Measurements from ENCODE around the gene DLG3. TPM values are rescaled to one million over a fixed set of nuclear protein-coding genes. Genes with fewer than 3 reads are reported as not detected.

The DLG3 gene
- total and polyA plus RNA-seq, 2 of the 8 experiments (the other 6 are each of a cell fraction or from before 2014, with no cell fraction given) = 29.2 to 63.8 TPM

GRCh38 chrX:70527610-70528345 lies 83.1 kb downstream of the DLG3 start:
- CTCF ChIA-PET (ENCODE audit: partially characterized antibody) = interaction anchor here (1.1 to 1.7 kb wide), 2 partner anchors 16 to 26 kb away, joined by 3 to 5 read pairs; no protein-coding TSS in a partner anchor

More at GRCh38 chrX:70527610-70528345, 83.1 kb downstream of the DLG3 start:
- no peak overlapping the region for H3K4me3 ChIP-seq (ENCODE audit: extremely low read depth in 1 of 4, insufficient read depth in 2 of 4, low read depth in 3 of 4, low read length in 4 of 4)
- no peaks in the 10 kb centered on the region for H3K27me3 ChIP-seq (replicated peaks in 1 of 4; ENCODE audit: control insufficient read depth in 3 of 4, extremely low read depth in 1 of 4, insufficient read depth in 3 of 4, low read length in 3 of 4)
- no peak overlapping the region for H4K5ac ChIP-seq (ENCODE audit: insufficient read length, low read depth, low read length)
- no peak overlapping the region for H3K27ac ChIP-seq (ENCODE audit: low read depth, low read length)
- no peak overlapping the region for H3K4ac ChIP-seq (replicated peaks; ENCODE audit: insufficient read length, low read depth, low read length)
- no peaks in the 10 kb centered on the region for H3K79me2 ChIP-seq (ENCODE audit: control insufficient read depth in 1 of 2, insufficient read depth in 2 of 2, low read length in 2 of 2)
- POLR2A ChIA-PET (ENCODE audit: partially characterized antibody) = interaction anchor here (0.7 kb wide), 1 partner anchor 13 kb away, joined by 3 read pairs; no protein-coding TSS in a partner anchor
- H2BK15ac ChIP-seq (ENCODE audit: low read length) = no peak overlapping the region
- H3K79me1 ChIP-seq (ENCODE audit: low read depth, low read length) = no peaks in the 10 kb centered on the region
- H3K4me2 ChIP-seq (ENCODE audit: insufficient read depth in 1 of 2, low read depth in 2 of 2, low read length in 2 of 2) = no peak overlapping the region
- no peak overlapping the region for H2BK5ac ChIP-seq (ENCODE audit: low read depth, low read length)
- H2AK5ac ChIP-seq (ENCODE audit: low read depth, low read length) = no peak overlapping the region
- no peaks in the 10 kb centered on the region for H3K9me3 ChIP-seq (ENCODE audit: insufficient read depth in 2 of 2, low read depth in 1 of 2, low read length in 1 of 2)
- no peaks in the 10 kb centered on the region for H3K36me3 ChIP-seq (ENCODE audit: control insufficient read depth in 2 of 4, insufficient read depth in 4 of 4, low read length in 3 of 4)
- no peaks in the 10 kb centered on the region for H3K23me2 ChIP-seq (ENCODE audit: low read depth, low read length)
- TF ChIP-seq EZH2 (IDR thresholded peaks at IDR 0.05; ENCODE audit: low read depth, low read length, severe bottlenecking) (no peak), RBBP5 (IDR thresholded peaks at IDR 0.05; ENCODE audit: borderline replicate concordance, low read depth, low read length) (no peak), MAFK (IDR thresholded peaks at IDR 0.05; ENCODE audit: low read depth, low read length) (no peak), POLR2A (IDR thresholded peaks at IDR 0.05; ENCODE audit: control extremely low read depth in 1 of 2, low read depth in 2 of 2, low read length in 2 of 2) (no peak), CHD1 (IDR thresholded peaks at IDR 0.05; ENCODE audit: low read depth, low read length) (no peak), SIRT6 (IDR thresholded peaks at IDR 0.05; ENCODE audit: low read length) (no peak), SAP30 (IDR thresholded peaks at IDR 0.05; ENCODE audit: insufficient read depth, insufficient replicate concordance, low read length) (no peak), NANOG (IDR thresholded peaks at IDR 0.05; ENCODE audit: insufficient read depth, low read depth, low read length, poor library complexity, severe bottlenecking) (no peak), NRF1 (IDR thresholded peaks at IDR 0.05; ENCODE audit: low read depth, low read length) (no peak), RFX5 (IDR thresholded peaks at IDR 0.05; ENCODE audit: borderline replicate concordance, low read depth, low read length) (no peak)
- H3K23ac ChIP-seq (ENCODE audit: insufficient read length) = no peak overlapping the region
- no peaks in the 10 kb centered on the region for H3K4me1 ChIP-seq (replicated peaks in 1 of 4; ENCODE audit: control insufficient read depth in 3 of 4, insufficient read depth in 4 of 4, low read length in 3 of 4)
- H3K18ac ChIP-seq (ENCODE audit: extremely low read depth, low read length) = no peak overlapping the region
- no peak overlapping the region for H2BK120ac ChIP-seq (replicated peaks; ENCODE audit: low read depth, low read length)
- H3K9ac ChIP-seq (replicated peaks in 1 of 4; ENCODE audit: extremely low read depth in 1 of 4, low read depth in 3 of 4, low read length in 3 of 4) = no peak overlapping the region
- 88% methylated on average over 3 of the region's 3 CpGs; no CpG with 5 or more reads in 1 of the 2 experiments for WGBS, 2 experiments (ENCODE audit: extremely low coverage in 1 of 2, insufficient coverage in 1 of 2, insufficient read length in 1 of 2, insufficient replicate concordance in 2 of 2, low coverage in 1 of 2, low lambda C conversion rate in 2 of 2, missing lambda C conversion rate in 1 of 2)
- H2BK12ac ChIP-seq (ENCODE audit: low read depth, low read length) = no peak overlapping the region
- H4K20me1 ChIP-seq (replicated peaks in 1 of 2; ENCODE audit: control insufficient read depth in 1 of 2, insufficient read depth in 2 of 2, low read length in 2 of 2) = no peaks in the 10 kb centered on the region
- H2AFZ ChIP-seq (ENCODE audit: low read length) = no peak overlapping the region
- H3K56ac ChIP-seq (replicated peaks; ENCODE audit: insufficient read length, low read depth, low read length) = no peak overlapping the region
- H4K8ac ChIP-seq (ENCODE audit: extremely low read depth, insufficient read depth, low read length) = no peak overlapping the region
- no peak for DNase-seq (ENCODE audit: low read depth in 1 of 2, low spot score in 2 of 2)
- no peak overlapping the region for H4K91ac ChIP-seq (replicated peaks; ENCODE audit: insufficient read length, low read length)
- H2BK20ac ChIP-seq (ENCODE audit: low read length) = no peak overlapping the region
- no peak for FAIRE-seq
- no peak overlapping the region for H3K14ac ChIP-seq (ENCODE audit: insufficient read length)
